Right ventricle myocardium inferior (tissue), 1 donor: ENCODE measurements around the gene KCNQ5. TPM values are rescaled to one million over a fixed set of nuclear protein-coding genes. Genes with fewer than 3 reads are reported as not detected.

Source experiments
- ATAC-seq: fragments of 200-7000 bp; cut with Tn5 transposase; one replicate; pipeline ENCODE4 v1.9.1; 2020; ENCODE audit warnings: mild to moderate bottlenecking, moderate library complexity
- DNase-seq: peaks from one replicate; pipeline ENCODE4 v3.0.0; 2021; ENCODE audit errors: missing footprints
- intact Hi-C: fragments of 100-400 bp; cut with DNase I; formaldehyde crosslinking; loops from one replicate; pipeline ENCODE4 v1.11.0; 2022
- total RNA-seq: library from RNA; stranded (reverse); fragmentation: NEBNext Ultra II Directional; extraction: Animal tissue kit (Norgen Biotek cat#: 25700); gene quantifications from one replicate; pipeline ENCODE4 v1.2.1, GENCODE V29; 2021
- donor health status: DM: no; HTN: yes; CAD: no; lungs with severe emphysema.

KCNQ5 gene
- total RNA-seq, 1 donor from 2014 or later, result not detected

- ATAC-seq (no peak), DNase-seq (no peak)
- intact Hi-C loops, result no loop called here
Measured at GRCh38 chr6:72916298-72916697, 294.4 kb downstream of the KCNQ5 start.

GRCh38 chr6:72916906-72917305 lies 295.0 kb downstream of the KCNQ5 start:
- intact Hi-C loops, result no loop called here
- no peak for DNase-seq
- no peak for ATAC-seq

GRCh38 chr6:72922401-72922800 lies 300.5 kb downstream of the KCNQ5 start:
- DNase-seq (no peak), ATAC-seq (no peak)
- intact Hi-C loops, result no loop called here

GRCh38 chr6:72925136-72925535 lies 303.3 kb downstream of the KCNQ5 start:
- intact Hi-C loops, result no loop called here
- no peak for DNase-seq
- no peak for ATAC-seq

- intact Hi-C loops, result no loop called here
- DNase-seq (no peak), ATAC-seq (no peak)
Measured at GRCh38 chr6:72930556-72931132, 308.8 kb downstream of the KCNQ5 start.

- intact Hi-C loops, result no loop called here
- no peak for ATAC-seq
- DNase-seq, result no peak
Measured at GRCh38 chr6:72931325-72931887, 309.5 kb downstream of the KCNQ5 start.

GRCh38 chr6:72933233-72933632 lies 311.4 kb downstream of the KCNQ5 start:
- ATAC-seq (no peak), DNase-seq (no peak)
- intact Hi-C loops, result no loop called here

- DNase-seq (no peak), ATAC-seq (no peak)
- intact Hi-C loops, result no loop called here
Measured at GRCh38 chr6:72936766-72937559, 315.1 kb downstream of the KCNQ5 start.

GRCh38 chr6:72938104-72938503 lies 316.2 kb downstream of the KCNQ5 start:
- DNase-seq, result no peak
- ATAC-seq, result no peak
- intact Hi-C loops, result no loop called here

- intact Hi-C loops, result no loop called here
- DNase-seq, result no peak
Measured at GRCh38 chr6:72939004-72939403, 317.1 kb downstream of the KCNQ5 start.

GRCh38 chr6:72940265-72940664 lies 318.4 kb downstream of the KCNQ5 start:
- intact Hi-C loops, result no loop called here
- ATAC-seq (no peak), DNase-seq (no peak)

More at GRCh38 chr6:72939004-72939403, 317.1 kb downstream of the KCNQ5 start:
- ATAC-seq, result no peak

- DNase-seq, result no peak
- ATAC-seq, result no peak
- intact Hi-C loops, result no loop called here
Measured at GRCh38 chr6:72941263-72941662, 319.4 kb downstream of the KCNQ5 start.

- no peak for ATAC-seq
- no peak for DNase-seq
- intact Hi-C loops, result no loop called here
Measured at GRCh38 chr6:72941751-72942150, 319.9 kb downstream of the KCNQ5 start.

GRCh38 chr6:72943699-72944098 lies 321.8 kb downstream of the KCNQ5 start:
- intact Hi-C loops, result no loop called here
- no peak for ATAC-seq

GRCh38 chr6:72944660-72945059 lies 322.8 kb downstream of the KCNQ5 start:
- ATAC-seq, result no peak
- intact Hi-C loops, result no loop called here

More at GRCh38 chr6:72943699-72944098, 321.8 kb downstream of the KCNQ5 start:
- no peak for DNase-seq

GRCh38 chr6:72946774-72947173 lies 324.9 kb downstream of the KCNQ5 start:
- no peak for ATAC-seq
- no peak for DNase-seq
- intact Hi-C loops, result no loop called here

More at GRCh38 chr6:72944660-72945059, 322.8 kb downstream of the KCNQ5 start:
- no peak for DNase-seq

GRCh38 chr6:72947534-72947933 lies 325.7 kb downstream of the KCNQ5 start:
- ATAC-seq (no peak), DNase-seq (no peak)
- intact Hi-C loops, result no loop called here

GRCh38 chr6:72948153-72948552 lies 326.3 kb downstream of the KCNQ5 start:
- DNase-seq, result no peak
- ATAC-seq, result no peak
- intact Hi-C loops, result no loop called here

- DNase-seq (no peak), ATAC-seq (no peak)
- intact Hi-C loops, result no loop called here
Measured at GRCh38 chr6:72950114-72950860, 328.4 kb downstream of the KCNQ5 start.
